Activated T-cell treated with anti-CD3 and anti-CD28 coated beads for 1 hour (primary cell): ENCODE measurements around the gene AQP5.

Experiments used
- DNase-seq: peaks from one replicate; pipeline ENCODE4 v3.0.0-alpha.2; 2020; ENCODE audit warnings: low read depth

The AQP5 gene

GRCh38 chr12:49932533-49933130 is 29.0 kb upstream of the AQP5 start:
- DNase-seq: no peak

DNA sequence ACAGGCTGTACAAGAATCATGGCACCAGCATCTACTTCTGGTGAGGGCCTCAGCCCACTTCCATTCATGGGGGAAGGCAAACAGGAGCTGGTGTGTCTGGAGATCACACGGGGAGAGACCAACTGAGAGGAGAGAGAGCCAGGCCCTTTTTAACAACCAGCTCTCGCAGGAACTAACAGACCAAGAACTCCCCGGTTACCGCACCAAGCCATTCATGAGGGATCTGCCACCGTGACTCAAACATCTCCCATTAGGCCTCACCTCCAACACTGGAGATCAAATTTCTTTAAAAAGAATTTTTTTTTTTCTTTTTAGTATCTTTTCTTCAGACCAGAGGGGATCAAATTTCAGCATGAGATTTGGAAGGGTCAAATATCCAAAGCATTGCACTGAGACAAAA is 27.9 kb upstream of the AQP5 start:
- DNase-seq: no peak

DNA sequence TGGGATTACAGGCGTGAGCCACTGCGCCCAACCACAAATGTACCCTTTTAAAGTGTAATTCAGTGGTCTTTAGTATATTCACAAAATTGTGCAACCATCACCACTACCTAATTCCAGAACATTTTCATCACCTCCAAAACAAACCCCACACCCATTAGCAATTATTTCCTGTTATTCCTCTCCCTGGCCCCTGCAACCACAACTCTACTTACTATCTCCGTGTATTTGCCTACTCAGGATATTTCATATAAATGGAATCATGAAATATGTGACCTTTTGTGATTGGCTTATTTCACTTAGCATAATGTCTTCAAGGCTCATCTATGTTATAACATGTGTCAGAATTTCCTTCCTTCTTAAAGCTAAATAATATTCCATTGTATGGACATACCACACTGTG is 27.2 kb upstream of the AQP5 start:
- no peak for DNase-seq

DNA sequence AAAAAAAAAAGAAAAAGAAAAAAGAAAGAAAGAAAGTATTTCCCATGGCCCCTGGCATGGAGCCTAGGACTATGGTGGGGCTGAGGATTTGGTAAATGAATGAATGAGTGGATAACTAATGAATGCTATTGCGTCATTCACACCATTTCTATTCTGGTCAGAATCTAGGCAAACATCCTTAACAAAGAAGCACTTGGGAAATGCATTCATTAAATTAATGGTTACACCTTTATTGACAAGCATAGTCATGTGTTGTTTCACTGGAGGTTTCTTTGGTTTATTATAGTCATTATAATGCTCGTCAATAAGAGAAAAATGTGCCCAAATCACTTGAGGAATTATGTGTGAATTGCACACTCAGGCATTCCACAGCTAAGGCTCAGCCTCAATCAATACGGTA is 24.7 kb upstream of the AQP5 start:
- DNase-seq: no peak

DNA sequence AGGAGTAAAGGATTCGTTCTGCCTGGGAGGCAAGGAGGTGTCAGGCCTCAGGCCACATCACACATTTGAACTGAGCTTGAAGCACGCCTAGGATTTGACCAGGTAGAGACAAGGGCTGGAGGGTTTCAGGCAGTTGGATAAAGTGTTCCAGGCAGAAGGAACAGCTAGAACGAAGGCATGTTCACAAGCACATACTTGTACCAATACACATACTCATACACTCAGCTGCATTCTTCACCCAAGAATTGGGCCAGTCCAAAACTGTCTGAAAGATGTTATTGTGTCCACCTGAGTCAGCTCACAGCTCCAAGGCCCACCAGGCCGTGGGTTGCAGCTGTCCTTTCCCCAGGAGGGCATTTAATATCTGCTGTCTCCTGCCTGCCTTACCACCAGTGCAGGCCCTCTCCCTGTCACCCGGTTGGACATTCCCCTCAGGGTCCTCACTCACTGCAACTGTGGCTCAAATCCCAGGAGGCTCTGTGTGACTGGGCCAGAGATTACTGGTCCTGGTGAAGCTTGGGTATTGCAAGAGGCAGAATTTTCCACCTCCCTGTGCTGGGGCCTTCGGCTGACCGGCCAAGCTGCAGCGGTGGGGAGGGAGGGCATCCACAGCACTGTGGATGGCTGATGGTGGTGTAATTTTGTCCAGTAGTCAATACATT is 23.9 kb upstream of the AQP5 start:
- no peak for DNase-seq

GRCh38 chr12:49939307-49939706 is 22.4 kb upstream of the AQP5 start:
- DNase-seq: no peak

- DNase-seq: no peak
Measured at GRCh38 chr12:49939707-49940106, 22.0 kb upstream of the AQP5 start.

GRCh38 chr12:49941556-49942511 is 19.8 kb upstream of the AQP5 start:
- no peak for DNase-seq

- no peak for DNase-seq
Measured at GRCh38 chr12:49942512-49942893, 19.2 kb upstream of the AQP5 start.

GRCh38 chr12:49942921-49943624 is 18.6 kb upstream of the AQP5 start:
- no peak for DNase-seq

DNA sequence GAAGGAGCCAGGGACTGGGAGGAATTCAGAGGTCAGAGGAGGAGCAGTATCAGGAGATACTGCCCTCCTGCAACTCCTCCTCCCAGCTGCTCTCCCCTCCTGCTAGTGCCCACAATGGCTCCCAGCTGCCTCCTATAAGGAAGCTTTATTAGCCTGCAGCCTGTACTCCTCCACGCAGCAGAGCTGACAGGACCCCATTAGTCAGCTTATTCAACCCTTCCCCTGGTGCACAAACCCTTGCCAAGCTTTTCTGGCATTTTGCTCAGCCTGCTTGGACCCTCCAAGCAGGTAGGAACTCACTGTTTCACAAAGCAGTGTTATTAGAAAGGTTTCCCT is 18.1 kb upstream of the AQP5 start:
- DNase-seq: no peak

DNA sequence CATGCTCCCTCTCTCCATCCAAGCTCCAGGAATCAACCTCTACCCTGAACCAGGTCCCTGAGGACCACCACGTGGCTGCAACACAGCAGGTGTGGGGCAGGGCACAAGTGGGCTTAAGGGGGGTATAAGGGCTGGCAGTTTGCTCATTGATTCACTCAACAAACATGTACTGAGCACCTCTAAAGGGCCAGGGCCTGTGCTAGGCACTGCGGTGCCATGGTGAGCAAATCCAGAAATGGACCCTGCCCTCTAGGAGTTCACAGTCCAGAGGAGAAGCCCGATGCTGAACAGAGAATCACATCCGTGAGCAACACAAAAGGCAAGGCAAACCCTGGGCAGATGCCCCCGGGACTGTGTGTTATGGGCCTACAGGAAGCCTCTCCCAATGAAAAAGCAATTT is 17.6 kb upstream of the AQP5 start:
- DNase-seq: no peak

GRCh38 chr12:49944718-49945117 is 17.0 kb upstream of the AQP5 start:
- no peak for DNase-seq

- DNase-seq: peak; percentile 78
Measured at GRCh38 chr12:49945394-49946080, 16.1 kb upstream of the AQP5 start.

- DNase-seq: no peak
Measured at GRCh38 chr12:49946086-49946485, 15.6 kb upstream of the AQP5 start.

DNA sequence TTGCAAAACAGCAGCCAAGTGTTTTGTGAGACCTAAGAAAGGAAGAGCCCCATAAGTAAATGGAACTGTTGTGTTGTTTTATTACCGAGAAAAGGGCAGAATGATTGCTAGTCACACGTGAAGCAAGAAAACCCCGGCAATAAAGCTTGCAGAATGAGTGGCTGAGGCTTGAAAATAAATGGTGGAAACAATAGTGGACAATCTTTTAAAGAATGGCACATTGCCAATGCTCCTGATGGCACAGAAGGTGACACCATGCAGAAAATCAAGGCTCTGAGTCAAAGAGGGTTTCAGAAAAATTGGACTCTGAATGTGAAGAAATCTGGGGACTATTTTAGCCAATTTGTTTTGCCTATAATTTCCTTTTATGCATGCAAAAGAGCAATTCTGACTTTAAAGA is 15.2 kb upstream of the AQP5 start:
- no peak for DNase-seq

DNA sequence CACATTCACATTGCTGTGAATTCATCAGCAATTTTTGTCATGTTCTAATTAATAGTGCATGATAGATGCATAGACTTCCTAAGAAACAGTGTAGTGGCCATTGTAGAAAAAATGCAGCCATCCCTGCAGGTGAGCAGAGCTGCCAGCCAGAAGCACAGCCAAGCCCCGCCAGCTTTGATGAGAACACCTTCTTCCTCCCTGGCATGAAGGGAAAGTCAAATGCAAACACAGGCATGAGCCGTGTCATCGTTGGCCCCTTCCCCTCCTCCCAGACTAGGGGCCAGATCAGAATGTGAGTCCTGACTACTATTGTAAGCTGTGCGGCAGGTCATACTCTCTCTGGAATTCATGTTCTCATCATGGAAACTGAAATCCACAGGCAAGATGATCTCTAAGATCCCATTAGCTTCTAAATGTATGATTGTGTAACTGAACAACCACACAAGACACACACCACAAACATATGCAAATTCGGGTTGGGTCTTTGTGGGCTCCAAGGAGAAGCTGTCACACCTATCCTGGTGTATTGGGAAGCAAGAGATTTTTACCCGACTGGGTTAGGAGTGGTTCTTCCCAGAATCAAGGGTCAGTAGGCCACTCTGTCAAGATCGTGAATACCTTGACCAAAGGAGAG is 14.0 kb upstream of the AQP5 start:
- no peak for DNase-seq

GRCh38 chr12:49948866-49949845 is 12.5 kb upstream of the AQP5 start:
- no peak for DNase-seq

GRCh38 chr12:49949866-49950265 is 11.8 kb upstream of the AQP5 start:
- DNase-seq: no peak
